Measurements from ENCODE around the gene PPP1R36.

Gene PPP1R36

DNA sequence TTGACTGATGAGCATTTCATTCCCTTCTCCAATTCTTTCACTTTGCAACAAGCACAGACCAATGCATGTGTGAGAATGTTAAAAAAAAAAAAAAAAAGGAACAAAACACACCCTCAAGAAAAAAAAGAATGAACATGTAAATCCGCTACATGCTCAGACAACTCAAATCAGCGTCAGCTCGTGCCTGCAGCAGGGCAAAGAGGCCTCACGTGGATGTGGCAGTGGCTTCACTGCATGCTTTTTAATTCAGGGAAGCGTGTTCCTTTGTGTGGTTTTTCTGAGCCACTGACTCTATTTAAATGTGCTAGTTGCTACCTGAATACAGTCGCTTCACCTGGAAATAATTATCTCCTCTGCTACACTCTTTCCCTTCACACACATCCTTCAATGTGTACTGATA, 55.1 kb downstream of the PPP1R36 start:
- TF ChIP-seq, protein P1, sequence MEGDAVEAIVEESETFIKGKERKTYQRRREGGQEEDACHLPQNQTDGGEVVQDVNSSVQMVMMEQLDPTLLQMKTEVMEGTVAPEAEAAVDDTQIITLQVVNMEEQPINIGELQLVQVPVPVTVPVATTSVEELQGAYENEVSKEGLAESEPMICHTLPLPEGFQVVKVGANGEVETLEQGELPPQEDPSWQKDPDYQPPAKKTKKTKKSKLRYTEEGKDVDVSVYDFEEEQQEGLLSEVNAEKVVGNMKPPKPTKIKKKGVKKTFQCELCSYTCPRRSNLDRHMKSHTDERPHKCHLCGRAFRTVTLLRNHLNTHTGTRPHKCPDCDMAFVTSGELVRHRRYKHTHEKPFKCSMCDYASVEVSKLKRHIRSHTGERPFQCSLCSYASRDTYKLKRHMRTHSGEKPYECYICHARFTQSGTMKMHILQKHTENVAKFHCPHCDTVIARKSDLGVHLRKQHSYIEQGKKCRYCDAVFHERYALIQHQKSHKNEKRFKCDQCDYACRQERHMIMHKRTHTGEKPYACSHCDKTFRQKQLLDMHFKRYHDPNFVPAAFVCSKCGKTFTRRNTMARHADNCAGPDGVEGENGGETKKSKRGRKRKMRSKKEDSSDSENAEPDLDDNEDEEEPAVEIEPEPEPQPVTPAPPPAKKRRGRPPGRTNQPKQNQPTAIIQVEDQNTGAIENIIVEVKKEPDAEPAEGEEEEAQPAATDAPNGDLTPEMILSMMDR (conservative IDR thresholded peaks at IDR 0.05; ENCODE audit: low read length): no peak
- no peak overlapping the region for H3K4me3 ChIP-seq (ENCODE audit: low read length)
- DNase-seq (ENCODE audit: low read depth): no peak

- H3K4me3 ChIP-seq (ENCODE audit: low read length): no peak overlapping the region
- TF ChIP-seq, protein P1 (conservative IDR thresholded peaks at IDR 0.05; ENCODE audit: low read length): no peak
- no peak for DNase-seq (ENCODE audit: low read depth)
Observed at GRCh38 chr14:64605926-64606685, 56.3 kb downstream of the PPP1R36 start.

- TF ChIP-seq, protein P1 (conservative IDR thresholded peaks at IDR 0.05; ENCODE audit: low read length): no peak
- no peak for DNase-seq (ENCODE audit: low read depth)
- no peak overlapping the region for H3K4me3 ChIP-seq (ENCODE audit: low read length)
Observed at GRCh38 chr14:64610049-64610746, 60.4 kb downstream of the PPP1R36 start.

- H3K4me3 ChIP-seq (ENCODE audit: low read length): no peak overlapping the region
- TF ChIP-seq, protein P1 (conservative IDR thresholded peaks at IDR 0.05; ENCODE audit: low read length): no peak
- DNase-seq (ENCODE audit: low read depth): peak; percentile 66
Observed at GRCh38 chr14:64611358-64612020, 61.7 kb downstream of the PPP1R36 start.

GRCh38 chr14:64612021-64612380, 62.2 kb downstream of the PPP1R36 start:
- TF ChIP-seq, protein P1 (conservative IDR thresholded peaks at IDR 0.05; ENCODE audit: low read length): no peak
- DNase-seq (ENCODE audit: low read depth): peak; percentile 83
- no peak overlapping the region for H3K4me3 ChIP-seq (ENCODE audit: low read length)

GRCh38 chr14:64612971-64613666, 63.4 kb downstream of the PPP1R36 start:
- TF ChIP-seq, protein P1 (conservative IDR thresholded peaks at IDR 0.05; ENCODE audit: low read length): no peak
- H3K4me3 ChIP-seq (ENCODE audit: low read length): no peak overlapping the region
- DNase-seq (ENCODE audit: low read depth): no peak

Data from AG10803 (cell line).